Hepatic stellate cell (primary cell): ENCODE measurements around the gene C11orf97.
"Not testable (repeated sequence)": the region's sequence is repeated elsewhere in the genome, so short reads cannot be mapped to it uniquely, and the experiment has no call there.

Experiments
- DNase-seq: peaks from one replicate; pipeline ENCODE4 v3.0.0; 2011; ENCODE audit warnings: low spot score

The C11orf97 gene, protein sequence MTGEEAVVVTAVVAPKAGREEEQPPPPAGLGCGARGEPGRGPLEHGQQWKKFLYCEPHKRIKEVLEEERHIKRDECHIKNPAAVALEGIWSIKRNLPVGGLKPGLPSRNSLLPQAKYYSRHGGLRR

DNA sequence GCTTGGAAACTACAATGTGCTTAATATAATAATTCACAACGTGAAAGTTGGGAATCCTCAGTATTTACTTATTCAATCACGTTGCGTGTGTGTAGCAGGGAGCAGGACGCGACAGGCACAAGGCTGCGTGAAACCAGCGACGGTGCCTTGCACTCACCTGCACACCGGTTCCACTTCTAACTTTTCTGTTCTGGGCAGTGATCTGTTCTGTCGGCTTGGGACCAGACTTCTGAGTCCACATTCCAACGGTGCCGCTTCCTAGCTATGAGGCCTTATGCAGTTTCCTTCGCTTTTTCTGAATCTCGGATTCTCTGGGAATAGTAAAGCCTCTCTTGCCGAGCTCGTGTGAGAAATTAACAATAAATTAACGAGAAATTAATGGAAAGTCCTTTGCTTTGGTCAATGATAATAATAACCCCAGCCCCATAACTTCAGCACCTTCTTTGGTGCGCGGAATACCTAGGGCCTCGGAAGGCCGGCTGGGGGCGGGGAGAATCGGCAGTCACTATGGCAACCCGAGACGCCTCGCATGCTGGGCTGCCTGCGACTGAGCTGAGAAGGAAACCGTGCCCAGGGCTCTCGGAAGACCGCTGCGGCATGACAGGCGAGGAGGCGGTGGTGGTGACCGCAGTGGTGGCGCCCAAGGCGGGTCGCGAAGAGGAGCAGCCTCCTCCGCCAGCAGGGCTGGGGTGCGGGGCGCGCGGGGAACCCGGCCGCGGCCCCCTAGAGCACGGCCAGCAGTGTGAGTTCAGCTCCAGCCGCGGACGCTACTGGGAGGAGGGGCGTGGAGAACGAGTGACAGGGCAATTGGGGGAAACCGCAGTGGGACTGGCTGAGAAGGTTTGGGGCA lies at the start of gene C11orf97:
Gene C11orf97, plus strand, starts transcription at position 530 of the 850 bp plus-strand sequence. Its CDS starts 68 bp downstream, at position 598.
- peak; percentile 60 for DNase-seq

DNA sequence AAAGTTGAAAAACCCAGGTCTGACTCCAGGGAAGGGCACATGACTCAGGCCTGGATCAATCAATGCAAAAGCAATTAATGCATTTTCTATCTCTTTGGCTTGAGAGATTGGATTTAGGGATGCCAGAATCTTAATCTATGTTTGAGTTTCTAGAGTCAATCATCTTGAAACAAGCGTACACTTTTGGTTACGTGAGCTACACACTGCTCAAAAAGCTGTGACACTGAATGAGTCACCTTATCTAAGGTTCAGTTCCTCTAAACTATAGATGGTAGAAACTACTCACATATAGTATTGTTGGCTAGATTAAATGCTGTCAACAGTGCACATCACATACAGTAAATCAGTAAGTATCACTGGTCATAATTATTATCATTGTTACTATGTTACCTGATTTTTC lies 42.8 kb upstream of the C11orf97 start:
- DNase-seq: no peak

DNA sequence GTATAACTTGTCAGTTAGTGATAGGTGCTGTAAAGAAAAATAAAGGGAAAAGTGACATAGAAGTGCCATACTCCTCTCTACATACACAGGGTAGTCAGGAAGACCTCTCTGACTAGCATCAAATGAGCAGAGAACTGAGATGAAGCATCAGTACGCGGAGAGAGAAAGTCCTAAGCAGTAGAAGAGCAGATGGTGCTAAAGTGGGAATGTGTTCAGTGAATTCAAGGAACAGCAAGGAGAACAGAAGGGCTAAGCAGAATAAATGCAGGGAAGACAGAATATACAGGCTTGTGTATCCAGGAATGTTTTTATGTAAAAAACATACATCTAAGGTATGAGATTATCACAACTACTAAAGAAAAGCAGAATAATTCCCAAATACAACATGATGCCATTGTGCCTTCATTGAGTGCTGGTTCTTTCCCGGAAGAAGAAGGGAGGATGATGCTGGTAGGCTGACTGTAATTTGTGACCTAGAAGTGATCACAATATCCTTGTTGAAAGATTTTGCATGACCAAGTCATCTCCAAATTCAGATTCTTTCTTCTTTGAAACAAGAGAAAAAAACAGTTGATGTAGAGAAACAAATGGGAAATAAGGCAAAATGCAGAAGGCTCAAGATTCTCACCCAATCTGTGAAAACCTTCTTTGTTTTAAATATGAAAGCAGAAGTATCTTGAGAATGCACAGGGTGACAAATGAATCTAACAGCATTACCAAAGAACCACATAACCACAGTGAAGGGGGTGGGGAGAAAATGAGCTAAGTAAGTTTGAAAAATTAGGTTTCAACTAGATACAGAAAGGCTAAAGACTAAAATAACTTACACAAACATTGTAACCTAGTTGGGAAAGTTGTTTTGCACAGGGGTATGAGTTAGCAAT lies 39.1 kb upstream of the C11orf97 start:
- no peak for DNase-seq

DNA sequence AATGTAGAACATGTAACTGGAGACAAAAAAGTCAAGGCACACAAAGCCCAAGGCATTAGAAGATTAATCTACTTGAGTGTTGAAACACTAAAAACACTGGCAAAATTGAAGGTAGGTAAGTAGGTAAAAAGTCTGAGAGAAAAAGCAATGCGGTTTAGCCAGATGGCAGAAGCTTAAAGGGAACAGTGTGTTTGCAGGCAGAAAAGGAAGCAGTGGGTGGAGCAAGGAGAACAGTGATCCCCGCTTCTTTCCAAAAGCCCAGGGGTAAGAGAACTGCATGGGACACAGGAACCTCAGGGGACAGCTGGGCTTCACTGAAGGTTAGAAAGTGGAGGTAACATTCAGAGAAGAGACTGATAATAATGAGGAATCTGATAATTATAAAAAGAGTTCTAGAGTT lies 34.6 kb upstream of the C11orf97 start:
- no peak for DNase-seq

DNA sequence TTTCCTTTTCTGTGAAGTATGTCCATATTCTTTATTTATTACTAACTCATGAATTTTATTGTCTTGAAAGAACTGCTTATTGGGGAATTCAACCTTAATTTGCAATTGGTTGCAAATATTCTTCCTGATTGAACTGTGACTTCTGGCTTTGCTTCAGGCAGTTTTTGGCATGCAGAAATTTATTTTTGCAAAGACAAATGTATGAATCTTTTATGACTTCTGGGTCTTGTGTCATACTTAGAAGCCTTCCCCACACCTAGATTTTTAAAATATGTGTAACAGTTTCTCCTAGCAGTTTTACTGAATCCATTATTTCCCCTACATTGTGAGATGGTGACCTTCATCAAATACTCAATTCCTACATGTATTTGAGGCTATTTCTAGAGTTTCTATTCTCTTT lies 30.9 kb upstream of the C11orf97 start:
- no peak for DNase-seq

DNA sequence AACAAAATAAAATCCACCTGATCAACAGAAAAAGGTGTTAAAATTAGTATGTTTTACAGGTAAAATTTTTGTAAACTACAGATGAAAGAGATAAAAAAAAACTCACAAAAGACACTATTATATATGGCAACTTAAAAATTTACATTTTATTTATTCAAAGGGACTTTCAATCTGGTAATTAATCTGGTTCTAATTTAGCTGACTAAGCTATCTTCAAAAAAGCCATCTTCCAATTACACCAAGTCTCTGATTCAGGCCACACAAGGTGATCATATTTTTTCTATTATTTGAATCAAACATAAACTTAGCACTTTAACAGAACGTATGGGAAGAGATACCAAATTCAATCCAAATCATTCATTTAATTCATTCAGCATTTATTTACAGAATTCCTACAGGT lies 26.2 kb upstream of the C11orf97 start:
- DNase-seq: no peak

DNA sequence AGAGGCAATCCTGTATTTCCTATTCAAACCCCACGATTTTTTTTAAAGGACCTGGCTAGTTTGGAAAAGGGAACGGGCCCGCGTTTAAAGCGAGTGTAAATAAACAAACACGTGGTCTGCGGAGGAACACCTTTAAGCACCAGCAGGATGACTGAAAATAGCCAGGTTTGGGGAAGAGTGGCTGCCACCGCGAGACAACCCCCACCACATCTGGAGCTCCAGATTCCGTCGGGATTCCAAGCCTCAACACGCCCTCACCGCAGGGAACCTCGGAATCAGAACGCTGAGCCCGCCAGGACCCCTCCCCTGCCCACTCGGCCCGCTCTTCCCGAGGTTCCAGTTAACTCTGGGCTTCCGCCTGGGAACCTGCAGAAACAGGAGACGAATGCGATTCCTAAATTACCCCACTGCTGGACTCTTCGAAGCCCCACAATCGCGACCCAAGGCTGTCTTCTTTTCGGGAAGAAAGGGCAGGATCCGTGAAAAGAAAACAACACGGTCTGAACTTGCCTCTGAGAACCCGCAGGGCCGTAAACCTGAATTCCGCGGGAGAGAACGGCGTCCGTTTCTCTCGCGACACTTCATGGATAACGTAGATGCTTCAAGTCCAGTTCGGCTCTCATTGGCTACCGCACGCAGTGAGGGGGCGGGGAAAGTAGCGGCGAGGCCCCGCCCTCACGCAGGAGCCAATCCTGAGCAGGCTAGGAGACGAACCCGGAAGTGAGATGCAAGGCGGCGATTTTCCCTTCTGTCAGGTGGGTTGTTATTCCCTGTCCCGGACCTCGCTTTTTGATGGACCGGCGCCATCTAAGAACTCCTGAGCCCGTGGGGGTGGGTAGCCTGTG lies 18.8 kb upstream of the C11orf97 start, which contains the start of the genes ANKRD49 and MRE11:
Gene ANKRD49, plus strand, starts transcription at position 704 of the 845 bp plus-strand sequence. CDS start 2,710 bp downstream, outside the sequence.
Gene MRE11, minus strand, starts transcription at position 564 of the 845 bp plus-strand sequence. CDS start 1,043 bp downstream, outside the sequence.
- peak; percentile 88 for DNase-seq

DNA sequence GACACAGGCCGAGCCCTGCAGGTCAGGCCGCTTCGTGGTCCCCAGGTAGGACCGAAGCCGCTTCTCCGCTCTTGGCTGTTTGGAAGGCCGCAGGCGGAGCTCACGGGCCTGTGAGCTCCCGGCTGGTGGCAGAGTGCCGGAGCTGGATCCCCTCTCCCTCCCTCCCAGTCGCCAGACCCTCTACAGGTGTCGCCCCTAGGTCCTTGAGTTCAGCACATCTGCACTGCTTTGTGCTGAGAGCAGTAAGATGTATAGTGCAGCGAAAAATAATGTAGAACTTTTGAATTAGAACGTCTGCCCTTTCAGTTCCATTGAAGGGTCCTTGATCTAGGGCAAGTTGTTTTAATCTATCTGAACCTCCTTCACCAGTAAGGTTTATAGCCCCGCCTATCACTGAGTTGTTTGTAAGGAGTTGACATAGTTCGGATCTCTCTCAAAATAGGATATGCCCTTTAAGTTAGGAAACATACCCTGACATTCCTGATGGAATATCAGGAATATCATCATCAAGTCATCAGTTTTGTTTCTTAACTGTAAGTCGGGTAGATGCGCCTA lies 18.1 kb upstream of the C11orf97 start:
- DNase-seq: no peak

DNA sequence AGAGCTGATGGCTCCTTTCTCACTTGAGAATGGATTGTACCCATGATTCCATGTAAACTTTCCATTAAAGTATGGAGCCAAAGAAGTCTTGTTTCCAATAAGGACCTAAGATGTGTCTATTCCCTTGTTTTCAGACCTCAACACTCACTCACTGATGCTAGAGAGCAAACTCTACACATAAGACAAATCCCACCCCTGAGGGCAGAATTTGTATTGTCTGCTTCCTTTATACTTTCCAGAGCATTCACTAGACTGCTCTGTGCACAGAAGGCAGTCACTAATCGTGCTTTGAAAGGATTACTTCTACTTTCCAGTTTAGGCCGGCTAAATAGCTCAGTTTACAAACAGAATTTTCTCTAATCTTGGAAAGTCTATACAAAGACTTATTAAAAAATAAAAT lies 12.1 kb upstream of the C11orf97 start:
- no peak for DNase-seq

DNA sequence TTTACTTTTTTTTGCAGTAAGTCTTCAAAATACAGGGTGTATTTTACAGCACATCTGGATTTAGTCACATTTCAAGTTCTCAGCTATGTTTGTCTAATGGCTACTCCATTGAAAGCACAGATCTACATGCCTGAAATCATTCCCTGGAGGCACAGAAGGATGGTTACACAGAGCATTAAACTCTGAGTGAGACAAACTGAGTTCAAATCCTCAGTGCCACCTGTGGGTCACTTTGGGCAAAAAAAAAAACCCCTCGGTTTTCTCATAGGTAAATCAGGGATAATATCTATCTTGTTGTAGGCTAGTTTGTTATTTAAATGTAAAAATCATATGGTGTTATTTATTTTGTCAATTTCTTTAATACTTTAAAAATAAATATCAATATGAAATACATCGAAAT lies 10.7 kb upstream of the C11orf97 start:
- no peak for DNase-seq

DNA sequence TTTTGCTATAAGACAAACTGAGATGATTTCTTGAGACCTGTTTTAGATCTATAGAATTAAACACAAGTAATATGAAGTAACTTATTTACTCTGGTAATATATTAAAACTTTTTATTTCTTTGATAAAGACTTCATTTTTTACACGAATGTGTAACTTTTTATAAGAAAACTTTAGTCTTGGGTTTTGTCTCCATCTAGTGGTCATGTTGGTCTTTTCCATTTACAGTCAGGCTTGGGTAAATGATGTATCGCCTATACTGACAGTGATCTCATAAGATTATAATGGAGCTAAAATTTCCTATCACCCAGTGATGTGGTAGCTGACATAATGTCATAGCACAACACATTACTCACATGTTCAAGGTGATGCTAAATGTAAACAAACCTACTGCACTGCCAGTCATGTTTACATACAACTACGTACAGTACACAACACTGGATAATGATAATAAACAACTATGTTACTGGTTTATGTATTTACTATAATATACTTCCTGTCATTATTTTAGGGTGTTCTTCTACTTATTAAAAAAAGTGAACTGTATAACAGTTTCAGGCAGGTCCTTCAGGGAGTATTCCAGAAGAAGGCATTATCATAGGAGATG lies 7.5 kb upstream of the C11orf97 start:
- no peak for DNase-seq

DNA sequence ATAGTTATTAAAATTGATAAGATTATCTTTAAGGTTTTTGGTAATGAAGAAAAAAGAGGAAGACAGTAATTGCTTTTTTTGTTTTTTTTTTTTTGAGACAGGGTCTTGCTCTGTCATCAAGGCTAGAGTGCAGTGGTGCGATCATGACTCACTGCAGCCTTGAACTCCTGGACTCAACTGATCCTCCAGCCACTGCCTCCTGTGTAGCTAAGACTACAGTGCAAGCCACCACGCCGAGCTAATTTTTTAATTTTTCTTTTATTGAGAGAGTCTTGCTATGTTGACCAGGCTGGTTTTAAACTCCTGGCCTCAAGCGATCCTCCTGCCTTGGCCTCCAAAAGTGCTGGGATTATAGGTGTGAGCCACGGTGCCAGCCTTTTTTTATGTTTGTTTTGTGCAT lies 5.7 kb upstream of the C11orf97 start:
- DNase-seq: not testable (repeated sequence)

DNA sequence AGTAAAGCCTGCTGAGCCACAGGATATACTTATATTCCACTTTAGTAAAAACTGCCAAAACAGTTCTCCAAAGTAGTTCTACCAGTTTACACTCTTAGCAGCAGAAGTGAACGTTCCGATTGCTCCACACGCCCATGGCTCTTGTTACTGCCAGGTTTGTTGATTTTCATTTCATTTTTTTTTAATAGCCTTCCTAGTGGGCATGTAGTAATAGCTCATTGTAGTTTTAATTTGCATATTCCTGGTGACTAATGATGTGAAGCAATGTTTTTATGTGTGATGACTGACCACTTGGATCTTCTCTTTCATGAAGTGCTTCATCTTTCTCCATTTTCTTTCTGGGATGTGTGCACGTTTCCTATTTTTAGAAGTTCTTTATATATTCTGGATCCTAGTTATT lies 4.8 kb upstream of the C11orf97 start:
- no peak for DNase-seq

DNA sequence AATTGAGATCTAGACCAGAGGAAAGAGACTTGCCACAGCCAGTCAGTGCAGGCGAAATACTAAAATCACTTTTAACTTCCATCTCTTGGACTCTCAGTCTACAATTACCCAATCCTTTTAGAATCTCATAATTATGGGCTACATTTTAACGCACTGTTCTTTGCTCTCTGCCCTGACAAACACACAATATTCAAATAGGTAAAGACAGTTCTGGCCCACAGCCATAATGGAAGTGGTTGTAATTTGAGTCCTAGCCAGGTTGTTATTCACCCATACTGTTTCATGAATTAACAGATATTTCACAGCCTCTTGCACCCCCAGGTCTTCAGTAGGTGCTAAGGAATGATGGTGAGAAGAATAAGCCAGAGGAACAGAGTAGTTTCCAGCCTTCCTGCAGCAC lies 830 bp downstream of the C11orf97 start:
- DNase-seq: no peak

DNA sequence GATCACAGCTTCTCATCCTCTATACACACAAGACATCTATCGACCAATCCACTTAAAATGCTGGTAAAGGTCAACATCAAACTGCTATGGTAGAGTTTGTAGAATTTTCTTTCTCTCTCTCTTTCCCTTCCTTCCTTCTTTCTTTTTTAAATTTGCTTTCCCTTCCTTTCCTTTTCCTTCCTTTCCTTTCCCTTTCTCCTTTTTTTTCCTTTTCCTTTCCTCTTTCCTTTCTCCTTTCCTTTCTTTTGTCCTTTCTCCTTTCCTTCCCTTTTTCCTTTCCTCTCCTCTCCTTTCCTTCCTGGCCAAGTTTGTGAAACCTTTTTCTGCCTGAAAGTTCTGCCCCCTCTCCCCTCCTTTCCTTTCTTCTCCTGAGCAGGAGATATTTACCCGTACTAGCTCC lies 3.1 kb downstream of the C11orf97 start:
- DNase-seq: no peak

DNA sequence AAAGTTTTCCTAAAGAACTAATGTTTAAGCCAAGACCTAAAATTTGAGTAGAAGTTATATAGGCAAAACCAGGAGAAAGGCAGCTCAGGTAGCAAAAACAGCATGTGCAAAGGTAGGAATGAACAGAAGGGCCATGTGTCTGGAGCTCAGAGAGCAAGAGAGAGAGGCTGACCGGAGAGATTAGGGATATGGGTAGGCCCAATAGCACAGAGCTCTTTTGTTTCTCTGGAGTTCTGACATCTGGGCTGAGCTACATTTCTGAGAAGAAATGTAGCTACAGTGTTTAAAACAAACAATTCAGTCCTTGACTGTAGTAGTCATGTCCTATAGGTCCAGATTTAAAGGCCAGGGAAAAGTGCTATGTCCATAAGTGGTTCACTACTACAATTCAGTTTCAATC lies 4.5 kb downstream of the C11orf97 start:
- DNase-seq: no peak

DNA sequence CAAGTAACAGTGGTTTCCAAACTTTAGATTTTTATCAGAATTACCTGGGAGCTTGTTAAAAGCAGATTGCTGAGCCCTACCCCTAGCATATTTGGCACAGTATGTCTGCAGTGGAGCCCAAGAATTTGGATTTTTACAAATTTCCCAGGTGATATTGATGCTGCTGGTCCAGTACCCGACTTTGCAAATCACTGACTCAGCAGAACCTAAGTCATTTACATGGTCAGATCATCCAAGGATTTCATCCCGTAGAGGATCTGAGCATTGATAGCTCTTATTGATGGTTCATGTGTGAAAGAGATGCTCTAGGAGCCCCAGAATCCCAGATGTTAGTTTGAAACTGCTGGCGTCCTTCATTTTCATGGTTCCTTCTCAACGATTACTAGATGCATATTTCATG lies 6.0 kb downstream of the C11orf97 start:
- DNase-seq: no peak

DNA sequence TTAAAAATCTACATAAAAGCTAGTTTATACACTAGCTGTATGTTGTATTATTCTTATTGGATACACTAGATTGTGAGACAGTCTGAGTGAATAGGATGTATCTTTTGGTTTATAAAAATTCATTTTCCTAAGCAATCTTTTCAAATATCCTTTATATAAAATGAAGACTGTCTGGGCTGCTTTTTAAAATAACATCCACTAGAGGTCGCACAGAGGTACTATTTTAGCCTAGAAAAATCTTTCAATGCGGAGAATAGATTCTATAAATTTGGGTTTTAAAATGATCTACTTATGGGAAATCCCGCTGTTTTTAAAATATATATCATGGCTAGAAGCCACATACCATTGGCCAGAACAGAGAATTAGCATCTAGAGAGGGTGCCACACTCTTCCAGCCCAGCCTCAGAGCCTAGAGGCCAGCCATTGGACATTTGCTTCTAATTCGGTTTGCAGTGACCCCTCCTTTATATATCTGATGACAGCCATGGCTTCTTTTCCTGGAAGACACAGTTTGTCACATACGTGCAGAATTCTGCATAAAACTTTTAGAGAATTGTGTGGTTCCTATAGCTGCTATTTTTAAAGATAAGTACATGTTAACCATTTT lies 7.3 kb downstream of the C11orf97 start:
- no peak for DNase-seq

DNA sequence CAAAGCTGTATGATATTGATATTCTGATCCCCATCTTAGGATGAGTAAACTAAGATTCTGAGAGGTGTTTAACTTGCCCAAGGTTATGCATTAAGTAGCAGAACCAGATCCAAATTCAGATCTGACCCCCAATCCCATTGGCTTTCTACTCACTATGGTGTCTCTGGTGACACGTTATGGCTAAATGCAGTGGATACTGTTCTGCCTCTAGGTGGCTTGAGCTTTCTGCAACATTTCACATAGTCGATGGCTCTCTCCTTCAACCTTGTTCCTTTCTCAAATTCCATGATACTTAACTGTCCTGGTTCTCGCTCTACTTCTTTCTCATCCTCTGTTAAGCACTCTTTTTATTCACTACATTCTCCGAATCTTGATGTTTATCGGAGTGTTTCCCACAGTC lies 9.4 kb downstream of the C11orf97 start:
- DNase-seq: peak; percentile 20

DNA sequence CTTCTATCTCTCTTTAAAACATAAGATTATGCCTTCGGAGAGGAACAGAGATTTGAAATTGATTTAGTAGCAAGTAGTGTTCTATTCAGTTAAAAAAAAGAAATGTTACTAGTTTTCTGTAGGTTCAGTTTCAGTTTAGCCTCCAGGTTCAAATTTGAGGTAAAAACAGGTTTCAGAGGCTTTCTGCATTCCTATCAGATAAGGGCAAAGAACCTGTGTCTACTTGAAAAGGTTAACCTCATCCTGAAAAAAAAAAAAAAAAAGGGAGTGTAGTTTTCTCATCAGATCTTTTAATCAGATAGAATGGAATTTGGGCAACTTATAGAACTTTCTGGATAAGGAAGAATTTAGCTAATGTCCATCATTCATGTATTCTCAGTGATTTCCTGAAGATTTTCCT lies 12.1 kb downstream of the C11orf97 start:
- DNase-seq: no peak
